Stimulated activated CD8-positive, alpha-beta memory T cell treated with anti-CD3 and anti-CD28 coated beads, Interleukin-7, amount 100 ng/mL, for 48 hours (primary cell): Measurements from ENCODE around the gene OTOR.

Source experiments
- DNase-seq, 2 donors: peaks; one replicate each; pipeline ENCODE4 v3.0.0-alpha.2; 2020; ENCODE audit warnings: low read depth in 1 of 2; ENCODE audit errors: extremely low read depth in 1 of 2

OTOR gene

GRCh38 chr20:16747291-16747811, 807 bp upstream of the OTOR start:
- DNase-seq: no peak

- DNase-seq: no peak
These were observed 1.4 kb downstream of the OTOR start for GRCh38 chr20:16749573-16749972.

GRCh38 chr20:16752082-16752481, 3.9 kb downstream of the OTOR start:
- DNase-seq: no peak

- DNase-seq: no peak
These were observed 4.7 kb downstream of the OTOR start for GRCh38 chr20:16752901-16753300.

GRCh38 chr20:16758454-16759180, 10.5 kb downstream of the OTOR start:
- DNase-seq: no peak

- no peak for DNase-seq
These were observed 11.0 kb downstream of the OTOR start for GRCh38 chr20:16759181-16759563.

GRCh38 chr20:16760431-16761304, 12.5 kb downstream of the OTOR start:
- no peak for DNase-seq

- peak; percentile 6 to 11 for DNase-seq
These were observed 13.2 kb downstream of the OTOR start for GRCh38 chr20:16761305-16761829.

GRCh38 chr20:16764560-16764959, 16.4 kb downstream of the OTOR start:
- DNase-seq: no peak

GRCh38 chr20:16771213-16771612, 23.1 kb downstream of the OTOR start:
- no peak for DNase-seq

GRCh38 chr20:16775961-16776360, 27.8 kb downstream of the OTOR start:
- DNase-seq: no peak

- DNase-seq: no peak
These were observed 29.0 kb downstream of the OTOR start for GRCh38 chr20:16777126-16777525.

GRCh38 chr20:16778159-16778558, 30.0 kb downstream of the OTOR start:
- no peak for DNase-seq

- DNase-seq: no peak
These were observed 33.3 kb downstream of the OTOR start for GRCh38 chr20:16781496-16781895.

- no peak for DNase-seq
These were observed 37.1 kb downstream of the OTOR start for GRCh38 chr20:16785226-16785625.
